ENCODE results near the gene FRZB.
"Not testable (repeated sequence)": the region's sequence is repeated elsewhere in the genome, so short reads cannot be mapped to it uniquely, and the experiment has no call there.

The FRZB gene

GRCh38 chr2:182890305-182890704, 23.9 kb upstream of the FRZB start:
- no peak for DNase-seq

- no peak for DNase-seq
Observed at GRCh38 chr2:182887753-182888415, 21.4 kb upstream of the FRZB start.

- no peak for DNase-seq
Observed at GRCh38 chr2:182887093-182887492, 20.7 kb upstream of the FRZB start.

GRCh38 chr2:182885771-182886170, 19.3 kb upstream of the FRZB start:
- no peak for DNase-seq

DNA sequence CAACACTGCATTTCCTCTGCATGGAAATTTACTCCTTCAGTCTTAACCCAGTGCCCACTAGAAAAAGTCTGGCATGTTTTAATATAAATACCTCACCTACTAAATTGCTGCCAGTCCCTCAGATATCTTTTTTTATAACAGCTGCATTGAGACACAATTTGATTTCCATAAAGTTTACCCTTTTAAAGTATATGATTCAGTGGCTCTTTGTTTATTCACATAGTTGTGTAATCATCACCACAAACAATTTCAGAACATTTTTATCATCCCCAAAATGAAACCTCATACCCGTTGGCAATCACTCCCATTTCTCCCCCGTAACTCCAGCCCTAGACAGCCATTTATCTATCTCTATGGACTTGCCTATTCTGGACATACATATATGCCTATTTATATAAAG, 17.0 kb upstream of the FRZB start:
- DNase-seq = no peak

- not testable (repeated sequence) for DNase-seq
Observed at GRCh38 chr2:182880100-182880499, 13.7 kb upstream of the FRZB start.

GRCh38 chr2:182876653-182877052, 10.2 kb upstream of the FRZB start:
- not testable (repeated sequence) for DNase-seq

GRCh38 chr2:182870227-182870626, 3.8 kb upstream of the FRZB start:
- peak in 1 of 5 experiments; percentile 25 for DNase-seq

- no peak for DNase-seq
Observed at GRCh38 chr2:182868054-182868796, 1.8 kb upstream of the FRZB start.

DNA sequence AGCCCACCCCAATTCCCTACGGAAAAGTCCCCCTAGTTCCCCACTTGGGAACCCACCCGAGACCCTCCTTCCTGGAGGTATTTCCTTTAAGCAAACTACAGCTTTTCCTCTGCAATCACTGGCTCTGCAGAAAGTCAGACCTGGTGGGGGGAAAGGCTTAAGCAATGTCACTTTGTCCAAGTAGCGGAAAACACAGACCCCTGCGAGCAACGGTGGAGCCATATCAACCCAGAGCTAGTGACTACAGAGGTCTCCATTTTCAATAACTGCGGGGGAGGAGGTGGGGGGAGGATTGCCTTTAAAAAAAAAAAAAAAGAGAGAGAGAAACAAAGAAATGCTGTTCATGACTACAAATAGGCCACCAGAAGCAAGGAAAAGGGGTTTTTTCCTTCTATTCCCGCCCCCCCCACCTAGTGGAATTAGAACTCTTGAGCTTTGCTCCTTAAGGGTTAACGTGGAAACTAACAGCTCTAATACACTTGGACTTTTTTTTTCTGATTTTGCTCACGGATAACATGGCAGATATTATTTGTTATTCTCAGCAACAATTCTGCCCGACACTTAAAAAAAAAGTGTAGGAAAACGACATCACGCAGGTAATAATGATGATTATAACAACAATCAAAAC, 1.1 kb upstream of the FRZB start:
- no peak for DNase-seq

GRCh38 chr2:182866095-182866460, 359 bp downstream of the FRZB start:
- DNase-seq = no peak

GRCh38 chr2:182864949-182865570, 1.4 kb downstream of the FRZB start:
- DNase-seq = no peak

GRCh38 chr2:182863642-182864041, 2.8 kb downstream of the FRZB start:
- DNase-seq = no peak

DNA sequence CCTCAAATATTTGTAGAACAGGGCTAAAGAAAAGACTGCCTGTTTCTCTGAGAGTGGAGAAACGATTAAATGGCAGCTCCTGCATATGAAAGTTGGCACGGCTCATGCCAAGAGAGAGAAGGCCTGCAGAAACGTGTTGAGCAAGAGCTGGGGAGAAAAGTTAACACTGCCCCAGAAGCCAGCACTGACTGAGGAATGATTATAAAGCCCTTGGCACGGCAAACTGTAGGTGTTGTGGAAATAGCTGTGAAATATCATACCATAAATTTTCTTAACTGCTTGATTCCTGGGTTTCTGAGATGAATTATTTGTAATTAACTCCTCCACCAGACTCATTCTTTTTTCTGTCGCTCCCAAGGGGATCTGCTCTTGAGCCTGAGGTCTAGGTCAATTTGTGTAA, 4.3 kb downstream of the FRZB start:
- no peak for DNase-seq

GRCh38 chr2:182860858-182861257, 5.6 kb downstream of the FRZB start:
- DNase-seq = no peak

DNA sequence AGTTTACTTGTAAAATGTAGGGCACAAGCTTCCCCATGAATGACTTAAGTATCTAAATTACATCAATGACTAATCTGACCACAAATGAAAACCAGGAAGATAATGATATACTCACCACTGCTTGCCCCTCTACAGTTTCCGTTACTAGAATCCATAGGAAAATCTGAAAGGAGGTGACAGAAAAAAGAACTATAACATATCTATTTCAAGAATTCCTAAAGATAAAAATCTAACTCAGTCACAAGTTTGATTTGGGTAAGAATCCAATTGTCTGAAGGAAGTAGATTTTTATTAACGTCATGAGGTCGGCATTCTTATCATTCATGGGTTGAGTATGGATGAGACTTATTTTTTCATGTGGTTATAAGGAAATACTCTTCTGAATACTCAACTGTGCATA, 7.8 kb downstream of the FRZB start:
- no peak for DNase-seq

DNA sequence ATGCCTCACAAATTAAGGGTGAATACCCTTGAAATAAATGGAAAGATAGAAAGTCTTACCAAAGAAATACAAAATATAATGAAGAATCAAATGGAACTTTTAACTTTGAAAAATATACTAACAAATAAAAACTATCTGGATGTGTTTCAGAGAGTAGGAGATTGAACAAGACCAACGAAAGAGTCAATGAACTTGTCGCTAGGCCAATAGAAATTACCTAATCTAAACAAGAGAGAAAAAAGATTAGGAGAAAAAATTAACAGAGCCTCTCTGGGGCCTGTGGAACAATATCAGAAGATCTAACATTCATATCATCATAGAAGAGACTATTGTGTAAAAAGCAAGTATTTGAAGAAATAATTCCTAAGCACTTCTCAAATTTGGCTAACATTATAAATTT, 11.1 kb downstream of the FRZB start:
- no peak for DNase-seq

DNA sequence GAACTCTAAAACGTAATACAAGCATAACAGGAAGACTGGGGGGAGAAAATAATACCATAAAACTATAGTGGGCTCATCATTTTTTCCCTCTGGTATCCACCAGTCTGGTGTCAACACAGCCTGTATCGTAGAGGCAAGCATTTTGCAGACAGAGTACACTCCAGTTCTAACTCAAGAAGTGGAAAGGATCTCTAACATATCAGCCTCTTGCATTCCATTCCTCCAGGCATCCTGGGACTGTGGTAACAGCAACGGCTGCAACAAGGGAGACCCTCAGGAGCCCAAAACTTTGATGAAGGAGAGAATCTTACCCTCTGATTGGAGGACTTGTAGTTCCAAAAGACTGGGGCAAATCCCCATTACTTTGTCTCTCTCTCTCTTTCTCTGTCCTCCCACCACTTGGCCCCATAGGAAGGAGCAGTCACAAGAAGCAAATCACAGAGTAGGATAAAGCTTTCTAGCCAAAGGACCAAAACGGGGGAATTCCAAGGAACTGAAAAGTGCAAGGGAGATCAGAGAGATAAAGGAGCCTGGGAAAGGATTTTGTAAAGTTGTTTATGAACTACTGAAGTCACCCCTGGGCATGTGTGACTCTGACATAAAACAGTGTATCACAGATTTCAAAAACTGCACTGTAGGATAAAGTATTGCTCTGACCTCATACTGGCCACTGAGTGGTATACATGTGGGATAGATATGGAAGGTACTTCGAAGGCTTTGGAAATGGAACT, 11.9 kb downstream of the FRZB start:
- no peak for DNase-seq

DNA sequence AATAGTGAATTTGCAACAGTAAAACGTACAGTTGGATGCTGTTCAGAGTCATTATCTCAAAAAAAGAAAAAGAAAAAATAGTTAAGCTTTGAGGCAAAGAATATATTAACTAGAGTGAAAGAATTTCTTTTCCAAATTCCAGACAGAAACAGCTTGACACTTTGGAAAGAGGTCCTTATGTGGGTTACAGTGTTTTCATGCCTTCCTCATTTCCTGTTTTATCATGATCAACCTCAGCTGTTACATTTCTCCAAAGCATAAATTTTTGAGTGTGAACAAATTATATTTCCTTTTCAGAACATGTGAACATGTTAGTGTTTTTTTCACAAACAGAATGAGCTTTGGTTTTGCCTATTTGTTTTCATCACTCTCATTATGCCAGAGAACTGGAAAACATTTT, 13.6 kb downstream of the FRZB start:
- DNase-seq = no peak

- no peak for DNase-seq
Observed at GRCh38 chr2:182852090-182852489, 14.3 kb downstream of the FRZB start.

DNA sequence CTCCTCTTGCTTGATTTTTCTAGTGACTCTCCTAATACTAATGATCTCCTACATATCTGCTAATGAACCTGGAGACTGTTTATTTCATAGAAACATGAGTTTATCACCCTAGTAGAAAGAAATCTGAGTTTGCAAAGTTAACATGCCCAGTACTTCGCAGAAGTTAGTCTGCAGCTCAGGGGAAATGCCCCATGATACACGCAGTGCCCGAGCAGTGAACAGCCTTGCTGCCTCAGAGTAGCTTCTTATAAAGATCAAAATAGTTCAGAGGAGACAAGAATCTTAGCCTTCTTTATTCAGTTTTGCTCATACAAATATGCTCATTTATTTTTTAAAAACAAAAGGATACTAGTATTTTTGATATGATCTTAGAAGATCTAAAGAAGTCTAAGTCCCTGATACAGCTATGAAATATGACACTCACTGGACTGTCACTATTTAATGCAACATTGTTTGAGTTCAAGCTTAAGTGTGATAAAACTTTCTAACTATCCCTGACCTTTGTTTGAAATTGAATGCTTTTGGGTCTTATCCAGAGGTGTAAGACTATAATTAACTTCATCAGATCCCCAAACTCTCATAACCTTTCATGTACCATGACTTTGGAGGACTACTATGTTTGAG, 20.5 kb downstream of the FRZB start:
- DNase-seq = no peak

DNA sequence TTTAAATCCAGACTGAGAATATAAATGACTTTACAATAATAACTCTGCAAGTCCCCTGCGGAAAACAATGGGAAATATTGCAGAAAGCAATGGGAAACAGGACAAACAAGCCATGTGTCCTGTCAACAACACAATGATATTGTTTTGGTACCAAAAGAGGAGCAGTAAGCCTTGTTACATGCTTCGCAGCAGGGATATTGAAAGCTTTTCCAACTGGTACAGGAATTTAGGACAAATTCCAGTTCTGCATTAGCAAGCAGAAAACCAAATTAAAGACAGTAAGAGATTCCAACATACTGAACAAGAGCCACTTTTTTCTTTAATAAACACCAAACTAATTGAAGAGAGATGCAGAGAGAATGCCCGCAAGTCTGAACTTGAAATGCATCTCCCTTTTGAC, 30.0 kb downstream of the FRZB start:
- no peak for DNase-seq

- no peak for DNase-seq
Observed at GRCh38 chr2:182834293-182834692, 32.1 kb downstream of the FRZB start.

Data from T-helper 2 cell (primary cell).